HepG2 (cell line): ENCODE measurements around the gene ZNF428. TPM values are rescaled to one million over a fixed set of nuclear protein-coding genes. Genes with fewer than 3 reads are reported as not detected.

ENCODE experiments used
- EEA1 ChIP-seq: sonication (generic); formaldehyde crosslinking; IDR thresholded peaks from 2 replicates; pipeline ENCODE4 v1.5.1; 2020; ENCODE audit warnings: mild to moderate bottlenecking, missing genetic modification reagents, borderline replicate concordance
- JUND ChIP-seq: sonication (generic); formaldehyde crosslinking; IDR thresholded peaks from 2 replicates; pipeline ENCODE4 v1.8.0; 2022; ENCODE audit warnings: mild to moderate bottlenecking, missing genetic modification reagents
- NFE2 ChIP-seq: sonication (generic); formaldehyde crosslinking; IDR thresholded peaks from 2 replicates; pipeline ENCODE4 v1.4.0; 2020; ENCODE audit warnings: missing genetic modification reagents
- NKX3-1 ChIP-seq: sonication (generic); formaldehyde crosslinking; IDR thresholded peaks from 2 replicates; pipeline ENCODE4 v1.5.0; 2020; ENCODE audit warnings: missing genetic modification reagents
- PHF21A ChIP-seq: sonication (generic); formaldehyde crosslinking; IDR thresholded peaks from 2 replicates; pipeline ENCODE4 v1.5.0; 2020; ENCODE audit warnings: mild to moderate bottlenecking, missing genetic modification reagents
- PRMT3 ChIP-seq: sonication (generic); formaldehyde crosslinking; IDR thresholded peaks from 2 replicates; pipeline ENCODE4 v1.8.1; 2022; ENCODE audit warnings: low read depth, mild to moderate bottlenecking, moderate library complexity, missing genetic modification reagents, borderline replicate concordance
- RCOR2 ChIP-seq: IDR thresholded peaks from 2 replicates; pipeline ENCODE4 v1.6.1; 2016; ENCODE audit warnings: missing biosample characterization, missing genetic modification reagents
- THAP11 ChIP-seq: IDR thresholded peaks from 2 replicates; pipeline ENCODE4 v1.6.1; 2016; ENCODE audit warnings: missing biosample characterization, missing genetic modification reagents
- ZNF10 ChIP-seq: sonication (generic); formaldehyde crosslinking; IDR thresholded peaks from 2 replicates; pipeline ENCODE4 v1.4.0; 2020; ENCODE audit warnings: mild to moderate bottlenecking, low read depth, missing genetic modification reagents, borderline replicate concordance
- ZNF569 ChIP-seq: sonication (generic); formaldehyde crosslinking; IDR thresholded peaks from 2 replicates; pipeline ENCODE4 v1.5.0; 2020; ENCODE audit warnings: mild to moderate bottlenecking, missing genetic modification reagents, moderate library complexity, borderline replicate concordance
- polyA plus RNA-seq, 8 experiments: library from polyadenylated mRNA; depleted of rRNA in 3 of 8; stranded (reverse) in 7 of 8; unstranded in 1 of 8; fragments of >200 nt; fragmentation: Illumina TruSeq in 4 of 8; extraction: Trizol in 4 of 8; gene quantifications; 2 replicates each; pipeline versions ENCODE4 v1.2.1 to v1.2.3, GENCODE V29; 2011 to 2016; ENCODE audit warnings: low read depth in 4 of 8, missing spikeins in 1 of 8, mixed read lengths in 1 of 8; ENCODE audit not compliant: insufficient read depth in 1 of 8
- total RNA-seq, 5 experiments: library from RNA; depleted of rRNA; stranded (reverse); fragments of >200 nt; fragmentation: Illumina TruSeq; extraction: Trizol; gene quantifications; 2 replicates each; pipeline ENCODE4 v1.2.3, GENCODE V29; 2016; ENCODE audit warnings: low read depth in 1 of 5
- TF ChIP-seq, protein P1 (sequence below): sonication (generic); formaldehyde crosslinking; IDR thresholded peaks from 2 replicates; pipeline ENCODE4 v1.5.0; 2020; ENCODE audit warnings: mild to moderate bottlenecking, missing genetic modification reagents, borderline replicate concordance
- TF ChIP-seq, protein P2 (sequence below): sonication (generic); formaldehyde crosslinking; IDR thresholded peaks from 2 replicates; pipeline ENCODE4 v1.4.0; 2020; ENCODE audit warnings: mild to moderate bottlenecking, missing genetic modification reagents
- TF ChIP-seq, protein P3 (sequence below): IDR thresholded peaks from 2 replicates; pipeline ENCODE4 v1.6.1; 2012; ENCODE audit warnings: low read depth, low read length, improper control_type of control experiment
- TF ChIP-seq, protein P4 (sequence below): sonication (generic); formaldehyde crosslinking; IDR thresholded peaks from 2 replicates; pipeline ENCODE4 v1.4.0; 2020; ENCODE audit warnings: missing genetic modification reagents

The ZNF428 gene
- total and polyA plus RNA-seq, 2 of the 13 experiments (the other 11 are each of a cell fraction or from before 2014, with no cell fraction given), result 10.4 to 26.9 TPM

DNA sequence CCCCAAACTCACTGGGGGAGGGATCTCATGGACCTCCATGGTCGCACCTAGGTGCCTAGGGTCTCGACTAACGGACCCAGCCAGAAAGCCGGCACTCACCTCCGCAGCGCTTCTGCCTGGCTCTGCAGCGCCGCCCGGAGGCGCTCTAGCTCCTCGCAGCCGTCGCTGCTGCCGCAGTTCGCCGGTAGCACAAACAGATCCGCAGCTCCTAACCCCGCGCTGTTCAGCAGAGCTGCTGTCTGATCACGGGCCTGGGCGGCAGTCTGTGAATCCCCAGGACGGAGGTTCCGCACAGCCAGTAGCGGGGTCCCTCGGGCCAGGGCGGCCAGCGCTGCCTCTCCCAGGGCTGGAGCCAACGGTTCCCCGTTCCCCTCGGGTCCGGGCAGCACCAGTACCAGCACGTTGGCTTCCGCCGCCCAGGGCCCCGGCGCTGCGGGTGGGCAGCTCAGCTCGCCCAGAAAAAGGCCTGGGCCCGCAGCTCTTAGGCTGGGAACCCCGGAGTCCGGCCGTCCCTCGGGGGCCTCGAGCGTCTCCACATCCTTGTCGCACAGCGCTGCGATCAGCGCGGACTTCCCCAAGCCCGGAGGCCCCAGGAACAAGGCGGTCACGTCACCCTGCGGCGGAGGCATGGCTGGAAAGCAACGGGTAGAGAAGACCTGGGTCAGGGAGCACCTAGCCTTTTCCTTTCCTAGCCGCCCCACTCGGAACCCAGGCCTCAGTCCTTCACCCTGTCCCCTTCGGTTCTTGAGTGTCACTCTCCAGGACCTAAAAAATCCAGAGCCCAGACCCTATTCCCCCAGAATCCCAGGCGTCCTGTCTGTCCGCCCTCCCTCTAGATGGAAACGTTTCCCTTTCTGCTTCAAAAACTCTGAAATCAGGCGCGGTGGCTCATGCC lies 24.5 kb downstream of the ZNF428 start (continued):
- TF ChIP-seq, protein P1, sequence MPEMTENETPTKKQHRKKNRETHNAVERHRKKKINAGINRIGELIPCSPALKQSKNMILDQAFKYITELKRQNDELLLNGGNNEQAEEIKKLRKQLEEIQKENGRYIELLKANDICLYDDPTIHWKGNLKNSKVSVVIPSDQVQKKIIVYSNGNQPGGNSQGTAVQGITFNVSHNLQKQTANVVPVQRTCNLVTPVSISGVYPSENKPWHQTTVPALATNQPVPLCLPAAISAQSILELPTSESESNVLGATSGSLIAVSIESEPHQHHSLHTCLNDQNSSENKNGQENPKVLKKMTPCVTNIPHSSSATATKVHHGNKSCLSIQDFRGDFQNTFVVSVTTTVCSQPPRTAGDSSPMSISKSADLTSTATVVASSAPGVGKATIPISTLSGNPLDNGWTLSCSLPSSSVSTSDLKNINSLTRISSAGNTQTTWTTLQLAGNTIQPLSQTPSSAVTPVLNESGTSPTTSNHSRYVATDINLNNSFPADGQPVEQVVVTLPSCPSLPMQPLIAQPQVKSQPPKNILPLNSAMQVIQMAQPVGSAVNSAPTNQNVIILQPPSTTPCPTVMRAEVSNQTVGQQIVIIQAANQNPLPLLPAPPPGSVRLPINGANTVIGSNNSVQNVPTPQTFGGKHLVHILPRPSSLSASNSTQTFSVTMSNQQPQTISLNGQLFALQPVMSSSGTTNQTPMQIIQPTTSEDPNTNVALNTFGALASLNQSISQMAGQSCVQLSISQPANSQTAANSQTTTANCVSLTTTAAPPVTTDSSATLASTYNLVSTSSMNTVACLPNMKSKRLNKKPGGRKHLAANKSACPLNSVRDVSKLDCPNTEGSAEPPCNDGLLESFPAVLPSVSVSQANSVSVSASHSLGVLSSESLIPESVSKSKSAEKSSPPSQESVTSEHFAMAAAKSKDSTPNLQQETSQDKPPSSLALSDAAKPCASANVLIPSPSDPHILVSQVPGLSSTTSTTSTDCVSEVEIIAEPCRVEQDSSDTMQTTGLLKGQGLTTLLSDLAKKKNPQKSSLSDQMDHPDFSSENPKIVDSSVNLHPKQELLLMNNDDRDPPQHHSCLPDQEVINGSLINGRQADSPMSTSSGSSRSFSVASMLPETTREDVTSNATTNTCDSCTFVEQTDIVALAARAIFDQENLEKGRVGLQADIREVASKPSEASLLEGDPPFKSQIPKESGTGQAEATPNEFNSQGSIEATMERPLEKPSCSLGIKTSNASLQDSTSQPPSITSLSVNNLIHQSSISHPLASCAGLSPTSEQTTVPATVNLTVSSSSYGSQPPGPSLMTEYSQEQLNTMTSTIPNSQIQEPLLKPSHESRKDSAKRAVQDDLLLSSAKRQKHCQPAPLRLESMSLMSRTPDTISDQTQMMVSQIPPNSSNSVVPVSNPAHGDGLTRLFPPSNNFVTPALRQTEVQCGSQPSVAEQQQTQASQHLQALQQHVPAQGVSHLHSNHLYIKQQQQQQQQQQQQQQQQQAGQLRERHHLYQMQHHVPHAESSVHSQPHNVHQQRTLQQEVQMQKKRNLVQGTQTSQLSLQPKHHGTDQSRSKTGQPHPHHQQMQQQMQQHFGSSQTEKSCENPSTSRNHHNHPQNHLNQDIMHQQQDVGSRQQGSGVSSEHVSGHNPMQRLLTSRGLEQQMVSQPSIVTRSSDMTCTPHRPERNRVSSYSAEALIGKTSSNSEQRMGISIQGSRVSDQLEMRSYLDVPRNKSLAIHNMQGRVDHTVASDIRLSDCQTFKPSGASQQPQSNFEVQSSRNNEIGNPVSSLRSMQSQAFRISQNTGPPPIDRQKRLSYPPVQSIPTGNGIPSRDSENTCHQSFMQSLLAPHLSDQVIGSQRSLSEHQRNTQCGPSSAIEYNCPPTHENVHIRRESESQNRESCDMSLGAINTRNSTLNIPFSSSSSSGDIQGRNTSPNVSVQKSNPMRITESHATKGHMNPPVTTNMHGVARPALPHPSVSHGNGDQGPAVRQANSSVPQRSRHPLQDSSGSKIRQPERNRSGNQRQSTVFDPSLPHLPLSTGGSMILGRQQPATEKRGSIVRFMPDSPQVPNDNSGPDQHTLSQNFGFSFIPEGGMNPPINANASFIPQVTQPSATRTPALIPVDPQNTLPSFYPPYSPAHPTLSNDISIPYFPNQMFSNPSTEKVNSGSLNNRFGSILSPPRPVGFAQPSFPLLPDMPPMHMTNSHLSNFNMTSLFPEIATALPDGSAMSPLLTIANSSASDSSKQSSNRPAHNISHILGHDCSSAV (CRISPR knock-in tag), result no peak
- TF ChIP-seq, protein P2, sequence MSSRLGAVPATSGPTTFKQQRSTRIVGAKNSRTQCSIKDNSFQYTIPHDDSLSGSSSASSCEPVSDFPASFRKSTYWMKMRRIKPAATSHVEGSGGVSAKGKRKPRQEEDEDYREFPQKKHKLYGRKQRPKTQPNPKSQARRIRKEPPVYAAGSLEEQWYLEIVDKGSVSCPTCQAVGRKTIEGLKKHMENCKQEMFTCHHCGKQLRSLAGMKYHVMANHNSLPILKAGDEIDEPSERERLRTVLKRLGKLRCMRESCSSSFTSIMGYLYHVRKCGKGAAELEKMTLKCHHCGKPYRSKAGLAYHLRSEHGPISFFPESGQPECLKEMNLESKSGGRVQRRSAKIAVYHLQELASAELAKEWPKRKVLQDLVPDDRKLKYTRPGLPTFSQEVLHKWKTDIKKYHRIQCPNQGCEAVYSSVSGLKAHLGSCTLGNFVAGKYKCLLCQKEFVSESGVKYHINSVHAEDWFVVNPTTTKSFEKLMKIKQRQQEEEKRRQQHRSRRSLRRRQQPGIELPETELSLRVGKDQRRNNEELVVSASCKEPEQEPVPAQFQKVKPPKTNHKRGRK (CRISPR knock-in tag), result no peak
- TF ChIP-seq THAP11 (CRISPR knock-in tag) (peak; percentile 28; the same call in 1 of the 2 replicates), NFE2 (CRISPR knock-in tag) (no peak), PHF21A (CRISPR knock-in tag) (0 out of 2 replicates have a peak, but pooled peaks have one; percentile 13), PRMT3 (CRISPR knock-in tag) (no peak), NKX3-1 (0 out of 2 replicates have a peak, but pooled peaks have one; percentile 7), ZNF569 (CRISPR knock-in tag) (no peak), JUND (0 out of 2 replicates have a peak, but pooled peaks have one; percentile 53), RCOR2 (no peak), EEA1 (CRISPR knock-in tag) (no peak), ZNF10 (no peak)
- TF ChIP-seq, protein P3, sequence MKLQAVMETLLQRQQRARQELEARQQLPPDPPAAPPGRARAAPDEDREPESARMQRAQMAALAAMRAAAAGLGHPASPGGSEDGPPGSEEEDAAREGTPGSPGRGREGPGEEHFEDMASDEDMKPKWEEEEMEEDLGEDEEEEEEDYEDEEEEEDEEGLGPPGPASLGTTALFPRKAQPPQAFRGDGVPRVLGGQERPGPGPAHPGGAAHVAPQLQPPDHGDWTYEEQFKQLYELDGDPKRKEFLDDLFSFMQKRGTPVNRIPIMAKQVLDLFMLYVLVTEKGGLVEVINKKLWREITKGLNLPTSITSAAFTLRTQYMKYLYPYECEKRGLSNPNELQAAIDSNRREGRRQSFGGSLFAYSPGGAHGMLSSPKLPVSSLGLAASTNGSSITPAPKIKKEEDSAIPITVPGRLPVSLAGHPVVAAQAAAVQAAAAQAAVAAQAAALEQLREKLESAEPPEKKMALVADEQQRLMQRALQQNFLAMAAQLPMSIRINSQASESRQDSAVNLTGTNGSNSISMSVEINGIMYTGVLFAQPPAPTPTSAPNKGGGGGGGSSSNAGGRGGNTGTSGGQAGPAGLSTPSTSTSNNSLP, result no peak
- TF ChIP-seq, protein P4, sequence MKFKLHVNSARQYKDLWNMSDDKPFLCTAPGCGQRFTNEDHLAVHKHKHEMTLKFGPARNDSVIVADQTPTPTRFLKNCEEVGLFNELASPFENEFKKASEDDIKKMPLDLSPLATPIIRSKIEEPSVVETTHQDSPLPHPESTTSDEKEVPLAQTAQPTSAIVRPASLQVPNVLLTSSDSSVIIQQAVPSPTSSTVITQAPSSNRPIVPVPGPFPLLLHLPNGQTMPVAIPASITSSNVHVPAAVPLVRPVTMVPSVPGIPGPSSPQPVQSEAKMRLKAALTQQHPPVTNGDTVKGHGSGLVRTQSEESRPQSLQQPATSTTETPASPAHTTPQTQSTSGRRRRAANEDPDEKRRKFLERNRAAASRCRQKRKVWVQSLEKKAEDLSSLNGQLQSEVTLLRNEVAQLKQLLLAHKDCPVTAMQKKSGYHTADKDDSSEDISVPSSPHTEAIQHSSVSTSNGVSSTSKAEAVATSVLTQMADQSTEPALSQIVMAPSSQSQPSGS (CRISPR knock-in tag), result peak; percentile 42; the same call in 1 of the 2 replicates
